ENCODE data around the gene ANKRD13A.
A peak's percentile ranks its signal among the peaks of the same experiment; 100 is the strongest.

ANKRD13A gene

DNA sequence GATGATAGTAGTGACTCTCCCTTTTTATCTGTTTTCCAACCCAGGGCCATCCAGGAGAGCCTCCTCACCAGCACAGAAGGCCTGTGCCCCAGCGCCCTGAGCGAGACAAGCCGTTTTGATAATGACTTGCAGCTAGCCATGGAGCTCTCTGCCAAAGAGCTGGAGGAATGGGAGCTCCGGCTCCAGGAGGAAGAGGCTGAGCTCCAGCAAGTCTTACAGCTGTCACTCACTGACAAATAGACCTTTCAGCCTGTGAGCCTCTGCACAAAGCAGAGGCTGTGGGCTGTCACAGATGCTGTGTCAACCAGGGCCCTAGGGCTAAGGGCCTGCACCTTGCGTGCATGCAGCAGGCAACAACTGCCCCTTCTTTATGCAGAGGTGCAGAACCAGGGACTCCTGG, 38.1 kb downstream of the ANKRD13A start:
- in situ Hi-C loops (cut with HindIII; ENCODE audit: low sequenced_read_pairs) = no loop called here
- DNase-seq (ENCODE audit: low read depth) = no peak
- TF ChIP-seq, protein P1, sequence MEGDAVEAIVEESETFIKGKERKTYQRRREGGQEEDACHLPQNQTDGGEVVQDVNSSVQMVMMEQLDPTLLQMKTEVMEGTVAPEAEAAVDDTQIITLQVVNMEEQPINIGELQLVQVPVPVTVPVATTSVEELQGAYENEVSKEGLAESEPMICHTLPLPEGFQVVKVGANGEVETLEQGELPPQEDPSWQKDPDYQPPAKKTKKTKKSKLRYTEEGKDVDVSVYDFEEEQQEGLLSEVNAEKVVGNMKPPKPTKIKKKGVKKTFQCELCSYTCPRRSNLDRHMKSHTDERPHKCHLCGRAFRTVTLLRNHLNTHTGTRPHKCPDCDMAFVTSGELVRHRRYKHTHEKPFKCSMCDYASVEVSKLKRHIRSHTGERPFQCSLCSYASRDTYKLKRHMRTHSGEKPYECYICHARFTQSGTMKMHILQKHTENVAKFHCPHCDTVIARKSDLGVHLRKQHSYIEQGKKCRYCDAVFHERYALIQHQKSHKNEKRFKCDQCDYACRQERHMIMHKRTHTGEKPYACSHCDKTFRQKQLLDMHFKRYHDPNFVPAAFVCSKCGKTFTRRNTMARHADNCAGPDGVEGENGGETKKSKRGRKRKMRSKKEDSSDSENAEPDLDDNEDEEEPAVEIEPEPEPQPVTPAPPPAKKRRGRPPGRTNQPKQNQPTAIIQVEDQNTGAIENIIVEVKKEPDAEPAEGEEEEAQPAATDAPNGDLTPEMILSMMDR (IDR thresholded peaks at IDR 0.05; ENCODE audit: low read depth, low read length, missing control alignments) = no peak
- no peak overlapping the region for H3K4me3 ChIP-seq (ENCODE audit: low read depth, low read length)

DNA sequence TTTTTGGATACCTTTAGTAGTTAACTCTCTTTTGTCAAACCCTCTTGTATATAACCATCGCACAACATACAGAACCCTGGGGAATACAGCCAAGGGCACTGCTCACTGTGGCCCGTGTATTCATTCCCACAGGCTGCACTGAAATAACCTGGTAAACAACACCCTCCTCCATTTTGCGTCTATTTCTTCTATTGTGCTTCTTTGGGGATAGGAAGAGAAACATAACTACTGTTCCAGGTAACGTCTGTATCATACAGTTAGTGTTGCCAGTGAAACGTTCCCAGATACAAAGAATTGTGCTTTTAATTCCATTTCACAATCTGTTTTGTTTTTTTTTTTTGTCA, 39.5 kb downstream of the ANKRD13A start:
- TF ChIP-seq, protein P1 (IDR thresholded peaks at IDR 0.05; ENCODE audit: low read depth, low read length, missing control alignments) = no peak
- DNase-seq (ENCODE audit: low read depth) = no peak
- in situ Hi-C loops (cut with HindIII; ENCODE audit: low sequenced_read_pairs) = no loop called here
- no peak overlapping the region for H3K4me3 ChIP-seq (ENCODE audit: low read depth, low read length)

DNA sequence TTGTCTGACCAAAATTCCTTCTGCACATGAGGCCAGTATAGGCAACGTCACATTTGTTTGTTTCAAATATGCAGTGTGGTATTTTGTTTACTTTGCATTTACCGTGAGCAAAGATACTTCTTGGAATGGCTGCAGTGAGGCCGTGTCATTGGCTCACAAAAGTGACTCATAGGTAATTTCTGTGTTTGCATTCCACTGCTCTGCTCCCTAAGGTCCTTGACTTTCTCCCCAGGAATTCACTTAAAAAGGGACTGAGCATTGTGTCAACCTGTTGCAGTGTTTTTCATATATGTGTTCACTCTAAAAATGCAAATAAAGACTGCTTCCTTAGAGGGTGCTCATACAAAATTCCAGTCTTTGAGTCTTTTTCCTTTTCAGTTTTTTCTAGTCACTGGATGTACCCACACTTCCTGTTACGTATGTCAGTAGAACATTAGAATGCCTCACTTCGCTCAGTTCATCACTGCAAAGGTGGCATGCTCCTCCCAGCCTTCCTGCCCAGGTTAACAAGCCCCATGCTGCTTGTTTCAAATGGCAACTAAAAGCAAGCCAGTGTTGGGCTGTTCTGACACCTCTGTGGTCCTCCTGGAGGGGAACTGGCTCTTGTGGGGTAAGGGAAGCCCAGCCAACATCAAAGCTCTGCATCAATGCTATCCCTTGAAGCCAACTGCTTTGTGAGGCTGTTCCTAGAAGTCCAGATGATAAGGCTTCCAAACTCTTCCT, 40.0 kb downstream of the ANKRD13A start:
- no peak overlapping the region for H3K4me3 ChIP-seq (ENCODE audit: low read depth, low read length)
- peak; percentile 84 for DNase-seq (ENCODE audit: low read depth)
- TF ChIP-seq, protein P1 (IDR thresholded peaks at IDR 0.05; ENCODE audit: low read depth, low read length, missing control alignments) = no peak

DNA sequence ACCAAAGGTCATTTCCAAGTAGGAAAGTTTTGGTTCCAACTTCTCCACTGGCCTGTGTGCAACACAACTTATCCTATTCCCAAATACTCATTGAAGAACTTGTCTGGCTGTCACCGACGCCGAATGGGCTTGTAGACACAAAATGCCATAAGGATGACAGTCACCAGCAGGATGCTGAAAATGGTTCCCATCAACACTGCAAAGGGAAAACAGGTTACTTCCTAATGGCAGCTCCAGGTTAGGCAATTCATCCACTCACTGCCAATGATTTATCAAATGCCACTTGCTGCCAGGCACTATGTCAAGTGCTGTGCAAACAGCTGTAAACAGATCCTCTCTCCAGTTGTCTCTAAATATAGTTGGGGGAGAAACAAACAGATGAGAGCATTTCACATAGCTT, 43.0 kb downstream of the ANKRD13A start:
- in situ Hi-C loops (cut with HindIII; ENCODE audit: low sequenced_read_pairs) = no loop called here
- TF ChIP-seq, protein P1 (IDR thresholded peaks at IDR 0.05; ENCODE audit: low read depth, low read length, missing control alignments) = no peak
- no peak for DNase-seq (ENCODE audit: low read depth)
- H3K4me3 ChIP-seq (ENCODE audit: low read depth, low read length) = no peak overlapping the region

More for the DNA sequence above, 40.0 kb downstream of the ANKRD13A start:
- in situ Hi-C loops (cut with HindIII; ENCODE audit: low sequenced_read_pairs) = no loop called here

DNA sequence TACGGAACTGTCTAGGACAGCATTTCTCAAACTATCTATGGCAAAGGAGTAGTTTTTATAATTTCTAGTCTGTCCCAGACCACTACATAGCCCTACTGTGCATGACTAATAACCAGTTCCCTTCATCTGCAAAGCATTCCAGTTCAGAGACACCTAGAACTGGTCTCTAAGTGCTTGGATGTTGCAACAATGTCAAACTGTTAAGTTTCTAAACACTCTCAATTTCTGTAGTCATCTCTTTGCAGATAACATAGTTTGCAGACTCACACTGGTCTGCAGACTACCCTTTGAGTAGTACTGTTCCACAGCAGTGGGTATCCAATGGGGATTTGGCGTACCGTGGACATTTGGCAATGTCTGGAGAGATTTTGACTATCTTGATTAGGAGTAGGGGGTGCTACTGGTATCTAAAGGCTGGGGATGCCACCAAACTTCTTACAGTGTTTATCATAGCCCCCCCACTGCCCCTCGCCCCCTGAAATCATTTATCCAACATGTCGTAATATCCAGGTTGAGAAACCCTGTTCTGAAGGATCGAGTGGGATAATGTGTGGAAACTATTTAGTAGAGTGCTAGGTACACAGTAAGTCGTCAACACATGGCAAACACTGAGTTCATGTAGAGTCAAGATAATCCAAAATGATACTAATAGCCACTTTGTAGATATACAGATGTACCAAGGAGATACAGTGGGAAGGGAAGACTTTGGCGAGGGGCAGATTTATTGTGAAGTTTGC, 47.4 kb downstream of the ANKRD13A start:
- in situ Hi-C loops (cut with HindIII; ENCODE audit: low sequenced_read_pairs) = no loop called here
- peak overlapping the region; percentile 63 for H3K4me3 ChIP-seq (ENCODE audit: low read depth, low read length)
- no peak for DNase-seq (ENCODE audit: low read depth)
- TF ChIP-seq, protein P1 (IDR thresholded peaks at IDR 0.05; ENCODE audit: low read depth, low read length, missing control alignments) = no peak

DNA sequence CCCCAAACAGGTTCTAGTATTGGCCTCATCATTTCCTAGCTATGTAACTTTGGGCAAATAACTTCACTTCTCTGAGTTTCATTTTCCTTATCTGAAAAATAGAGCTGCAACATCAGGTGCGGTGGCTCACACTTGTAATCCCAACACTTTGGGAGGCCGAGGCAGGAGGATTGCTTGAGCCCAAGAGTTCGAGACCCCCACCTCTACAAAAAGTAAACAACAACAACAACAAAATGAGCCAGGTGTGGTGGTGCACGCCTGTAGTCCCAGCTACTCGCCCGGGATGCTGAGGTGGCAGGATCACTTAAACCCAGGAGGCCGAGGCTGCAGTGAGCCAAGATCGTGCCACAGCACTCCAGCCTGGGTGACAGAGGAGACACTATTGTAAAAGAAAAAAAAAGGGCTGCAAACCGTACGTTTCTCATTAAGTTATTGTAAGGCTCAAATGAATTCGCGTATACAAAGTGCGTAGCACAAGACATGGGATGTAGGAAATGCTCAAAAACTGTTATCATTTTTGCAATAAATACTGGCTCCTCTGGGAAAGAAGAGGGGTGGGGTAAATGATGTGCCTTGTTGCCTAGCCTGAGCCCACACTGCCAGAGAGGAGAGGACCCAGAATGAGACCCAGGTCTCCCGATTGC, 48.2 kb downstream of the ANKRD13A start:
- in situ Hi-C loops (cut with HindIII; ENCODE audit: low sequenced_read_pairs) = no loop called here
- no peak for DNase-seq (ENCODE audit: low read depth)
- peak overlapping the region; percentile 63 for H3K4me3 ChIP-seq (ENCODE audit: low read depth, low read length)
- TF ChIP-seq, protein P1 (IDR thresholded peaks at IDR 0.05; ENCODE audit: low read depth, low read length, missing control alignments) = no peak
